Suprapubic skin (tissue), 4 donors: ENCODE data around the gene ANO9. TPM values are rescaled to one million over a fixed set of nuclear protein-coding genes. Genes with fewer than 3 reads are reported as not detected.
A peak's percentile ranks its signal among the peaks of the same experiment; 100 is the strongest.

ENCODE experiments used
- DNase-seq, 2 donors: peaks; one replicate each; pipeline ENCODE4 v3.0.0-alpha.2; 2019; ENCODE audit warnings: low spot score in 2 of 2
- H3K27ac ChIP-seq: fragments of 200-600 bp; sonication (generic); one replicate; pipeline ENCODE4 v1.5.1; 2019
- H3K27me3 ChIP-seq: fragments of 200-600 bp; sonication (generic); one replicate; pipeline ENCODE4 v1.5.1; 2019
- H3K36me3 ChIP-seq: fragments of 200-600 bp; sonication (generic); one replicate; pipeline ENCODE4 v1.5.1; 2019
- H3K4me1 ChIP-seq: fragments of 200-600 bp; sonication (generic); one replicate; pipeline ENCODE4 v1.5.1; 2019
- H3K4me3 ChIP-seq: fragments of 200-600 bp; sonication (generic); one replicate; pipeline ENCODE4 v1.5.1; 2019; ENCODE audit warnings: mild to moderate bottlenecking
- H3K9me3 ChIP-seq: fragments of 200-600 bp; sonication (generic); one replicate; pipeline ENCODE4 v1.5.1; 2019
- CTCF ChIP-seq, 2 donors: fragments of 200-600 bp in 1 of 2; fragments of 450-650 bp in 1 of 2; sonication (generic) in 1 of 2; IDR thresholded peaks; one replicate each; pipeline ENCODE4 v1.5.1; 2016 to 2019; ENCODE audit warnings: antibody characterized with exemption in 2 of 2, mild to moderate bottlenecking in 1 of 2, moderate library complexity in 1 of 2
- EP300 ChIP-seq: sonication (generic); formaldehyde crosslinking; IDR thresholded peaks from one replicate; pipeline ENCODE4 v1.6.1; 2017; ENCODE audit warnings: antibody characterized with exemption
- POLR2A ChIP-seq, 2 donors: fragments of 450-650 bp; IDR thresholded peaks; one replicate each; pipeline ENCODE4 v1.6.1; 2017; ENCODE audit warnings: antibody characterized with exemption in 2 of 2, mild to moderate bottlenecking in 2 of 2, moderate library complexity in 2 of 2
- POLR2AphosphoS5 ChIP-seq, 3 donors: sonication (generic); formaldehyde crosslinking; IDR thresholded peaks; one replicate each; pipeline ENCODE4 v1.6.1; 2017; ENCODE audit warnings: antibody characterized with exemption in 3 of 3
- WGBS: methylation state at CpG from one replicate; pipeline ENCODE4 v1.1.5; 2018; 5-methylcytosine and 5-hydroxymethylcytosine counted together
- total RNA-seq, 4 donors: library from RNA; depleted of rRNA; stranded (reverse); fragments of >200 nt; gene quantifications; one replicate each; pipeline ENCODE4 v1.1.0, GENCODE V29; 2016

Gene ANO9
- total RNA-seq, 4 donors from 2014 or later = 76.8 to 166 (median 103) TPM

GRCh38 chr11:465896-466530 lies 24.2 kb upstream of the ANO9 start:
- H3K27ac ChIP-seq = no peak overlapping the region
- TF ChIP-seq EP300 (no peak), POLR2A (IDR thresholded peaks at IDR 0.05) (no peak), CTCF (IDR thresholded peaks at IDR 0.05) (no peak), POLR2AphosphoS5 (IDR thresholded peaks at IDR 0.05) (no peak)
- WGBS = 73% methylated on average over 9 of the region's 9 CpGs

GRCh38 chr11:464316-464715 lies 22.5 kb upstream of the ANO9 start:
- TF ChIP-seq CTCF (IDR thresholded peaks at IDR 0.05) = no peak
- no peak for TF ChIP-seq EP300
- no peak for TF ChIP-seq POLR2AphosphoS5 (IDR thresholded peaks at IDR 0.05)
- TF ChIP-seq POLR2A (IDR thresholded peaks at IDR 0.05) = no peak
- Histone ChIP-seq H3K4me1 (peaks cover 11% of the 10 kb centered on the region), H3K9me3 (no peaks in the 10 kb centered on the region), H3K27ac (no peak overlapping the region), H3K36me3 (peaks cover 18% of the 10 kb centered on the region), H3K27me3 (no peaks in the 10 kb centered on the region), H3K4me3 (no peak overlapping the region)
- WGBS = 93% methylated on average over 24 of the region's 24 CpGs
- DNase-seq = no peak

More at GRCh38 chr11:465896-466530, 24.2 kb upstream of the ANO9 start:
- Histone ChIP-seq H3K4me3 (no peak overlapping the region), H3K27me3 (no peaks in the 10 kb centered on the region), H3K4me1 (peaks cover 20% of the 10 kb centered on the region), H3K9me3 (no peaks in the 10 kb centered on the region), H3K36me3 (peaks cover 14% of the 10 kb centered on the region)
- no peak for DNase-seq

GRCh38 chr11:462107-462890 lies 20.5 kb upstream of the ANO9 start:
- no peak overlapping the region for H3K27ac ChIP-seq
- no peak overlapping the region for H3K4me3 ChIP-seq
- peaks cover 18% of the 10 kb centered on the region for H3K36me3 ChIP-seq
- no peak for DNase-seq
- peaks cover 10% of the 10 kb centered on the region for H3K4me1 ChIP-seq
- 97% methylated on average over 14 of the region's 16 CpGs for WGBS
- TF ChIP-seq POLR2AphosphoS5 (IDR thresholded peaks at IDR 0.05) (no peak), EP300 (no peak), CTCF (IDR thresholded peaks at IDR 0.05) (no peak), POLR2A (IDR thresholded peaks at IDR 0.05) (no peak)
- no peaks in the 10 kb centered on the region for H3K9me3 ChIP-seq
- H3K27me3 ChIP-seq = no peaks in the 10 kb centered on the region

GRCh38 chr11:461626-462025 lies 19.8 kb upstream of the ANO9 start:
- Histone ChIP-seq H3K4me3 (no peak overlapping the region), H3K27me3 (no peaks in the 10 kb centered on the region), H3K36me3 (peaks cover 18% of the 10 kb centered on the region), H3K27ac (peak overlapping the region; percentile 49), H3K4me1 (peaks cover 10% of the 10 kb centered on the region), H3K9me3 (no peaks in the 10 kb centered on the region)
- TF ChIP-seq EP300 (no peak), CTCF (IDR thresholded peaks at IDR 0.05) (no peak), POLR2A (IDR thresholded peaks at IDR 0.05) (no peak), POLR2AphosphoS5 (IDR thresholded peaks at IDR 0.05) (no peak)
- 64% methylated on average over 5 of the region's 9 CpGs for WGBS
- no peak for DNase-seq
